AG04449 (cell line): ENCODE data around the gene DESI1.
"Not testable (repeated sequence)": the region's sequence is repeated elsewhere in the genome, so short reads cannot be mapped to it uniquely, and the experiment has no call there.

ENCODE experiments used
- CTCF ChIA-PET: fragments of 350-600 bp; formaldehyde crosslinking; extraction: SDS; loops from one replicate; lab custom pipeline; 2021; ENCODE audit warnings: antibody characterized with exemption; lab: Yijun Ruan, JAX
- POLR2A ChIA-PET: fragments of 400-600, 350-600 bp; formaldehyde crosslinking; extraction: SDS; loops from one replicate; lab custom pipeline; 2020; ENCODE audit warnings: antibody characterized with exemption, inconsistent platforms; lab: Yijun Ruan, JAX
- DNase-seq: peaks from one replicate; pipeline ENCODE4 v3.0.0-alpha.2; 2010; ENCODE audit warnings: low read depth, low spot score
- H3K4me3 ChIP-seq: 2 replicates; pipeline ENCODE4 v1.5.1; 2011; ENCODE audit warnings: low read depth, mild to moderate bottlenecking, control low read depth, low read length
- TF ChIP-seq, protein P1 (sequence below): IDR thresholded peaks from one replicate; pipeline ENCODE4 v1.5.1; 2011; ENCODE audit warnings: mild to moderate bottlenecking, moderate library complexity, low read length, control low read depth, inconsistent platforms; ENCODE audit not compliant: insufficient read depth; ENCODE audit errors: missing control alignments

The DESI1 gene

GRCh38 chr22:41641854-41642253 lies 21.0 kb upstream of the DESI1 start:
- ChIA-PET CTCF (no interaction called here), POLR2A (no interaction called here)
- H3K4me3 ChIP-seq = no peak overlapping the region
- TF ChIP-seq, protein P1, sequence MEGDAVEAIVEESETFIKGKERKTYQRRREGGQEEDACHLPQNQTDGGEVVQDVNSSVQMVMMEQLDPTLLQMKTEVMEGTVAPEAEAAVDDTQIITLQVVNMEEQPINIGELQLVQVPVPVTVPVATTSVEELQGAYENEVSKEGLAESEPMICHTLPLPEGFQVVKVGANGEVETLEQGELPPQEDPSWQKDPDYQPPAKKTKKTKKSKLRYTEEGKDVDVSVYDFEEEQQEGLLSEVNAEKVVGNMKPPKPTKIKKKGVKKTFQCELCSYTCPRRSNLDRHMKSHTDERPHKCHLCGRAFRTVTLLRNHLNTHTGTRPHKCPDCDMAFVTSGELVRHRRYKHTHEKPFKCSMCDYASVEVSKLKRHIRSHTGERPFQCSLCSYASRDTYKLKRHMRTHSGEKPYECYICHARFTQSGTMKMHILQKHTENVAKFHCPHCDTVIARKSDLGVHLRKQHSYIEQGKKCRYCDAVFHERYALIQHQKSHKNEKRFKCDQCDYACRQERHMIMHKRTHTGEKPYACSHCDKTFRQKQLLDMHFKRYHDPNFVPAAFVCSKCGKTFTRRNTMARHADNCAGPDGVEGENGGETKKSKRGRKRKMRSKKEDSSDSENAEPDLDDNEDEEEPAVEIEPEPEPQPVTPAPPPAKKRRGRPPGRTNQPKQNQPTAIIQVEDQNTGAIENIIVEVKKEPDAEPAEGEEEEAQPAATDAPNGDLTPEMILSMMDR = no peak
- no peak for DNase-seq

- CTCF ChIA-PET = interaction anchor here (1.3 to 2.1 kb wide), 3 partner anchors 13 to 28 kb away, joined by 4 to 6 read pairs (median 5); no protein-coding TSS in a partner anchor
Observed at GRCh38 chr22:41638748-41639147, 17.9 kb upstream of the DESI1 start.

DNA sequence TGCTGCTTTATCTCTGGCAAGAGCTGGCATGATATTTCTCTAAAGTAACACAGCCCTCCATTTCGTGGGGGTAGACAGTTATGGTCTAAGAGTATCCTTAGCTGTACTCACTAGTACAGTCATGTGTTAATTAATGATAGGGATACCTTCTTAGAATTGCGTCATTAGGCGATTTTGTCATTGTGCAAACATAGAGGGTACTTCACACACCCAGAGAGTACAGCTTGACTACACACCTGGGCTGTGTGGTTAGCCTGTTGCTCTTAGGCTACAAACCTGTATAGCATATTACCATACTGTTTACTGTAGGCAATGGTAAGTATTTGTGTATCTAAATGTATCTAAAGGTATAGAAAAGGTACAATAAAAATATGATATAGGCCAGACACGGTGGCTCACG lies 17.3 kb upstream of the DESI1 start:
- CTCF ChIA-PET = interaction anchor here (1.3 to 2.3 kb wide), 3 partner anchors 27 to 29 kb away, joined by 4 to 9 read pairs (median 5); no protein-coding TSS in a partner anchor
- POLR2A ChIA-PET = interaction anchor here (0.6 to 2.5 kb wide), 2 partner anchors 10 to 17 kb away, joined by 3 to 7 read pairs; partner anchors contain the start of genes DESI1 and XRCC6
- TF ChIP-seq, protein P1 = no peak
- no peak overlapping the region for H3K4me3 ChIP-seq
- no peak for DNase-seq

More at GRCh38 chr22:41638748-41639147, 17.9 kb upstream of the DESI1 start:
- no peak for DNase-seq
- POLR2A ChIA-PET = interaction anchor here (2.5 kb wide), 1 partner anchor 17 kb away, joined by 7 read pairs; the partner anchor contains the start of genes DESI1 and XRCC6
- no peak overlapping the region for H3K4me3 ChIP-seq
- TF ChIP-seq, protein P1 = no peak

DNA sequence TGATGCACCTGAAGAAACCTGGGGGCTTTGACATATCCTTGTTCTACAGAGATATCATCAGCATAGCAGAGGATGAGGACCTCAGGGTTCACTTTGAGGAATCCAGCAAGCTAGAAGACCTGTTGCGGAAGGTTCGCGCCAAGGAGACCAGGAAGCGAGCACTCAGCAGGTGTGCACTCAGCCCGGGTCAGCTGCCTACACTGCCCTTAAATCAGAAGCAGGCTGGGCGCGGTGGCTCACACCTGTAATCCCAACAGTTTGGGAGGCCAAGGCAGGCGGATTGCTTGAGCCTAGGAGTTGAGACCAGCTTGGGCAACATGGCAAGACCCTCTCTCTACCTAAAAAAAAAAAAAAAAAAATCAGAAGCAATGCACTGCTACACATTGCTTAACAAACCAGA lies 16.8 kb upstream of the DESI1 start:
- CTCF ChIA-PET = interaction anchor here (1.7 to 2.3 kb wide), 2 partner anchors 27 to 29 kb away, joined by 5 to 9 read pairs; no protein-coding TSS in a partner anchor

GRCh38 chr22:41636467-41636866 lies 15.6 kb upstream of the DESI1 start:
- ChIA-PET POLR2A (interaction anchor here (0.7 to 2.5 kb wide), 3 partner anchors 15 to 61 kb away, joined by 3 to 7 read pairs (median 4); partner anchors contain the start of genes DESI1 and XRCC6), CTCF (interaction anchor here (2.3 kb wide), 1 partner anchor 30 kb away, joined by 9 read pairs; no protein-coding TSS in a partner anchor)
- DNase-seq = no peak
- no peak overlapping the region for H3K4me3 ChIP-seq
- TF ChIP-seq, protein P1 = no peak

More for the DNA sequence above, 16.8 kb upstream of the DESI1 start:
- POLR2A ChIA-PET = interaction anchor here (1.2 to 2.5 kb wide), 2 partner anchors 16 to 29 kb away, joined by 3 to 7 read pairs; partner anchors contain the start of genes DESI1 and XRCC6
- not testable (repeated sequence) for H3K4me3 ChIP-seq, DNase-seq

- DNase-seq, POLR2A ChIA-PET, H3K4me3 ChIP-seq: not testable (repeated sequence)
- CTCF ChIA-PET = interaction anchor here (1.2 to 1.8 kb wide), 2 partner anchors 15 to 32 kb away, joined by 5 read pairs; no protein-coding TSS in a partner anchor
Observed at GRCh38 chr22:41634610-41635009, 13.8 kb upstream of the DESI1 start.

GRCh38 chr22:41631615-41632014 lies 10.8 kb upstream of the DESI1 start:
- POLR2A ChIA-PET, H3K4me3 ChIP-seq, CTCF ChIA-PET, DNase-seq: not testable (repeated sequence)

DNA sequence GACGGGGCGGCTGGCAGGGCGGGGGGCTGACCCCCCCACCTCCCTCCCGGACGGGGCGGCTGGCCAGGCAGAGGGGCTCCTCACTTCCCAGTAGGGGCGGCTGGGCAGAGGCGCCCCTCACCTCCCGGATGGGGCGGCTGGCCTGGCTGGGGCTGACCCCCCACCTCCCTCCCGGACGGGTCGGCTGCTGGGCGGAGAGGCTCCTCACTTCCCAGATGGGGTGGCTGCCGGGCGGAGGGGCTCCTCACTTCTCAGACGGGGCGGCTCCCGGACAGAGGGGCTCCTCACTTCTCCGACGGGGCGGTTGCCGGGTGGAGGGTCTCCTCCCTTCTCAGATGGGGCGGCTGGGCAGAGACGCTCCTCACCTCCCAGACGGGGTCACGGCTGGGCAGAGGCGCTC lies 10.3 kb upstream of the DESI1 start:
- CTCF ChIA-PET, DNase-seq, POLR2A ChIA-PET, H3K4me3 ChIP-seq: not testable (repeated sequence)
